ENCODE measurements around the gene MEIS2. TPM values are rescaled to one million over a fixed set of nuclear protein-coding genes. Genes with fewer than 3 reads are reported as not detected.

Gene MEIS2
- total RNA-seq, 1 experiment from 2014 or later = 23.1 TPM

GRCh38 chr15:37107071-37107743 lies 6.9 kb upstream of the MEIS2 start:
- BruUV-seq (replicated peaks) = no TSS peak
- no peaks in the 10 kb centered on the region for H3K9me3 Mint-ChIP-seq (ENCODE audit: low read depth, unreplicated experiment)
- H3K36me3 Mint-ChIP-seq (ENCODE audit: insufficient read depth, unreplicated experiment) = peaks cover 27% of the 10 kb centered on the region
- CTCF ChIA-PET = interaction anchor here (0.6 kb wide), 1 partner anchor 783 kb away, joined by 3 read pairs; no protein-coding TSS in a partner anchor
- peaks cover 8% of the 10 kb centered on the region for H3K4me1 Mint-ChIP-seq (ENCODE audit: low read depth, unreplicated experiment)
- no peak for DNase-seq
- H3K27me3 Mint-ChIP-seq (ENCODE audit: unreplicated experiment) = no peaks in the 10 kb centered on the region
- no peak for TF ChIP-seq CTCF (IDR thresholded peaks at IDR 0.05; ENCODE audit: unreplicated experiment)
- H3K4me3 Mint-ChIP-seq (ENCODE audit: low read depth, unreplicated experiment) = no peak overlapping the region
- intact Hi-C loops (cut with micrococcal nuclease; ENCODE audit: unreplicated experiment) = loop anchor here (10.0 kb wide), 1 partner anchor 202 kb away; no protein-coding TSS in a partner anchor
- H3K27ac Mint-ChIP-seq (ENCODE audit: unreplicated experiment) = no peak overlapping the region

- Mint-ChIP-seq H3K4me3 (ENCODE audit: low read depth, unreplicated experiment) (no peak overlapping the region), H3K27ac (ENCODE audit: unreplicated experiment) (no peak overlapping the region), H3K4me1 (ENCODE audit: low read depth, unreplicated experiment) (peaks cover 8% of the 10 kb centered on the region), H3K9me3 (ENCODE audit: low read depth, unreplicated experiment) (no peaks in the 10 kb centered on the region), H3K27me3 (ENCODE audit: unreplicated experiment) (no peaks in the 10 kb centered on the region), H3K36me3 (ENCODE audit: insufficient read depth, unreplicated experiment) (peaks cover 33% of the 10 kb centered on the region)
- CTCF ChIA-PET = interaction anchor here (0.6 kb wide), 1 partner anchor 784 kb away, joined by 3 read pairs; no protein-coding TSS in a partner anchor
- no TSS peak for BruUV-seq (replicated peaks)
- DNase-seq = no peak
- intact Hi-C loops (cut with micrococcal nuclease; ENCODE audit: unreplicated experiment) = loop anchor here (10.0 kb wide), 1 partner anchor 202 kb away; no protein-coding TSS in a partner anchor
- TF ChIP-seq CTCF (IDR thresholded peaks at IDR 0.05; ENCODE audit: unreplicated experiment) = no peak
Observed at GRCh38 chr15:37106490-37107001, 6.2 kb upstream of the MEIS2 start.

- BruUV-seq (replicated peaks) = no TSS peak
- TF ChIP-seq CTCF (IDR thresholded peaks at IDR 0.05; ENCODE audit: unreplicated experiment) = no peak
- Mint-ChIP-seq H3K4me3 (ENCODE audit: low read depth, unreplicated experiment) (no peak overlapping the region), H3K27me3 (ENCODE audit: unreplicated experiment) (no peaks in the 10 kb centered on the region), H3K36me3 (ENCODE audit: insufficient read depth, unreplicated experiment) (peaks cover 34% of the 10 kb centered on the region), H3K9me3 (ENCODE audit: low read depth, unreplicated experiment) (no peaks in the 10 kb centered on the region), H3K27ac (ENCODE audit: unreplicated experiment) (no peak overlapping the region), H3K4me1 (ENCODE audit: low read depth, unreplicated experiment) (peaks cover 8% of the 10 kb centered on the region)
- DNase-seq = no peak
- intact Hi-C loops (cut with micrococcal nuclease; ENCODE audit: unreplicated experiment) = loop anchor here (10.0 kb wide), 1 partner anchor 201 kb away; no protein-coding TSS in a partner anchor
- CTCF ChIA-PET = interaction anchor here (0.7 kb wide), 1 partner anchor 47 kb away, joined by 3 read pairs; no protein-coding TSS in a partner anchor
Observed at GRCh38 chr15:37105889-37106288, 5.5 kb upstream of the MEIS2 start.

GRCh38 chr15:37105029-37105428 lies 4.7 kb upstream of the MEIS2 start:
- Mint-ChIP-seq H3K27me3 (ENCODE audit: unreplicated experiment) (no peaks in the 10 kb centered on the region), H3K36me3 (ENCODE audit: insufficient read depth, unreplicated experiment) (peaks cover 35% of the 10 kb centered on the region), H3K9me3 (ENCODE audit: low read depth, unreplicated experiment) (no peaks in the 10 kb centered on the region), H3K27ac (ENCODE audit: unreplicated experiment) (no peak overlapping the region), H3K4me1 (ENCODE audit: low read depth, unreplicated experiment) (peaks cover 8% of the 10 kb centered on the region), H3K4me3 (ENCODE audit: low read depth, unreplicated experiment) (no peak overlapping the region)
- intact Hi-C loops (cut with micrococcal nuclease; ENCODE audit: unreplicated experiment) = loop anchor here (10.0 kb wide), 1 partner anchor 200 kb away; no protein-coding TSS in a partner anchor
- no TSS peak for BruUV-seq (replicated peaks)
- CTCF ChIA-PET = no interaction called here
- TF ChIP-seq CTCF (IDR thresholded peaks at IDR 0.05; ENCODE audit: unreplicated experiment) = no peak
- DNase-seq = no peak

Data from Calu3 (cell line).